ENCODE measurements around the gene GFM2.

GFM2 gene

GRCh38 chr5:74738406-74738805 lies 28.5 kb downstream of the GFM2 start:
- peaks cover 6% of the 10 kb centered on the region; the same call in 1 of the 2 replicates for H3K36me3 ChIP-seq (ENCODE audit: insufficient read depth)
- H3K4me3 ChIP-seq (IDR thresholded peaks at IDR 0.05; ENCODE audit: insufficient read depth, low read depth, low read length) = no peak overlapping the region
- no peaks in the 10 kb centered on the region for H3K4me1 ChIP-seq (ENCODE audit: low read depth, poor library complexity, severe bottlenecking)
- no peak for TF ChIP-seq CTCF (conservative IDR thresholded peaks at IDR 0.05; ENCODE audit: low read depth, low read length)
- no peak overlapping the region for H3K27ac ChIP-seq
- H3K9ac ChIP-seq = no peak overlapping the region
- no peak overlapping the region for H2AFZ ChIP-seq (ENCODE audit: low read depth)
- no peaks in the 10 kb centered on the region for H3K79me2 ChIP-seq (ENCODE audit: insufficient read depth, low read depth)
- no peak overlapping the region for H3K4me2 ChIP-seq
- no peaks in the 10 kb centered on the region for H4K20me1 ChIP-seq (ENCODE audit: insufficient read depth)
- no peaks in the 10 kb centered on the region for H3K27me3 ChIP-seq (ENCODE audit: insufficient read depth, low read depth)

- Histone ChIP-seq H3K36me3 (ENCODE audit: insufficient read depth) (peaks cover 6% of the 10 kb centered on the region; the same call in 1 of the 2 replicates), H3K4me1 (ENCODE audit: low read depth, poor library complexity, severe bottlenecking) (no peaks in the 10 kb centered on the region), H3K79me2 (ENCODE audit: insufficient read depth, low read depth) (no peaks in the 10 kb centered on the region), H3K27ac (no peak overlapping the region), H4K20me1 (ENCODE audit: insufficient read depth) (no peaks in the 10 kb centered on the region), H3K4me3 (IDR thresholded peaks at IDR 0.05; ENCODE audit: insufficient read depth, low read depth, low read length) (no peak overlapping the region), H3K9ac (no peak overlapping the region), H3K27me3 (ENCODE audit: insufficient read depth, low read depth) (no peaks in the 10 kb centered on the region), H2AFZ (ENCODE audit: low read depth) (no peak overlapping the region), H3K4me2 (no peak overlapping the region)
- TF ChIP-seq CTCF (conservative IDR thresholded peaks at IDR 0.05; ENCODE audit: low read depth, low read length) = no peak
Observed at GRCh38 chr5:74736759-74737158, 30.2 kb downstream of the GFM2 start.

- Histone ChIP-seq H3K4me3 (IDR thresholded peaks at IDR 0.05; ENCODE audit: insufficient read depth, low read depth, low read length) (no peak overlapping the region), H3K36me3 (ENCODE audit: insufficient read depth) (peaks cover 20% of the 10 kb centered on the region; the same call in 1 of the 2 replicates), H3K27ac (no peak overlapping the region), H4K20me1 (ENCODE audit: insufficient read depth) (no peaks in the 10 kb centered on the region), H3K4me1 (ENCODE audit: low read depth, poor library complexity, severe bottlenecking) (no peaks in the 10 kb centered on the region), H3K4me2 (no peak overlapping the region), H3K9ac (no peak overlapping the region), H2AFZ (ENCODE audit: low read depth) (no peak overlapping the region), H3K79me2 (ENCODE audit: insufficient read depth, low read depth) (no peaks in the 10 kb centered on the region; the same call in 1 of the 2 replicates), H3K27me3 (ENCODE audit: insufficient read depth, low read depth) (no peaks in the 10 kb centered on the region)
- TF ChIP-seq CTCF (conservative IDR thresholded peaks at IDR 0.05; ENCODE audit: low read depth, low read length) = no peak
Observed at GRCh38 chr5:74725331-74725730, 41.6 kb downstream of the GFM2 start.

GRCh38 chr5:74722271-74722670 lies 44.6 kb downstream of the GFM2 start:
- Histone ChIP-seq H2AFZ (ENCODE audit: low read depth) (no peak overlapping the region), H3K79me2 (ENCODE audit: insufficient read depth, low read depth) (no peaks in the 10 kb centered on the region; the same call in 1 of the 2 replicates), H3K27me3 (ENCODE audit: insufficient read depth, low read depth) (no peaks in the 10 kb centered on the region), H3K9ac (no peak overlapping the region), H3K4me3 (IDR thresholded peaks at IDR 0.05; ENCODE audit: insufficient read depth, low read depth, low read length) (no peak overlapping the region), H3K4me1 (ENCODE audit: low read depth, poor library complexity, severe bottlenecking) (no peaks in the 10 kb centered on the region), H3K27ac (no peak overlapping the region), H3K36me3 (ENCODE audit: insufficient read depth) (peaks cover 21% of the 10 kb centered on the region; the same call in 1 of the 2 replicates), H4K20me1 (ENCODE audit: insufficient read depth) (no peaks in the 10 kb centered on the region), H3K4me2 (no peak overlapping the region)
- no peak for TF ChIP-seq CTCF (conservative IDR thresholded peaks at IDR 0.05; ENCODE audit: low read depth, low read length)

Measured in KMS-11 (cell line).